Measurements from ENCODE around the gene MYO15B. TPM values are rescaled to one million over a fixed set of nuclear protein-coding genes. Genes with fewer than 3 reads are reported as not detected.

MYO15B gene
- total RNA-seq, 2 donors from 2014 or later, result 102 to 121 TPM

DNA sequence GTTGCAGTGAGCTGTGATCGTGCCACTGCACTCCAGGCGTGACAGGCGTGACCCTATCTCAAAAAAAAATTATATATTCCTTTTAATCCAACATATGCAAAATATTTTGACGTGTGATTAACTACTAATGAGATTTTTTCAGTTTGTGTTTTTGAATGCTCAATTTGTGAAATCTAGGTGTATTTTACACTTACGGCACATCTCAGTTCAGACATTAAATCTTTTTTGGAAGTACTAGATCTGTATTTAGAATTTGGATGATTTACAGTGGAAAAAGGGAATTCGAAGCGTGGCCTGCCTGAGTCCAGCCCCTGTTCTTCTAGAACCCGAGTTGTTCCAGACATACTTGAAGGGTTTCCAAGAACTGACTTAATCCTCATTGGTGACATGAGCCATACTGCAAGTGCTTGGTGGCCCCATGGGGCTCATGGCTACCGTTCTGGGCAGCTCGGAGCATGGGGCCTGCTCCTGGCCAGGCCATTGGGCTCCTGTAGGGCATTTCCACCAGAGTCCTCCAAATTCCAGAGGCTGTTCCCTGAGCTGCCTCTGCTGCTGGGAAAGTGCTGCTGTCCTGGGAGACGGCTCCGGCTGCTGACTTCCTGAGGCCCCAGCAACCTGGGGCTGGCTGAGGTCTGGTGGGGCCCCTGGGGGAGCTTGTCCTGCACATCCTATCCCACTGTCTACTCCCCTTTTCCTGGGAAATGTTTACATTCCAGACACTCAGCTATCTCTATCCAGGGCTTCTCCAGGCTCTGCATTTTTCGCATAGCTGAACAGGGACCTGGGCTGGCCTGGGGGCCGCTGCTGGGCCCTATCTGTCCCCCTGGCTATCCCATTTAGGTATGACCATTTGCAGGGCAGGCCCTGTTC lies 34.9 kb upstream of the MYO15B start:
- Mint-ChIP-seq H3K36me3 (ENCODE audit: insufficient read depth in 2 of 2) (no peaks in the 10 kb centered on the region), H3K27me3 (ENCODE audit: low read depth) (no peaks in the 10 kb centered on the region), H3K27ac (no peak overlapping the region), H3K4me3 (no peak overlapping the region), H3K9me3 (no peaks in the 10 kb centered on the region), H3K4me1 (ENCODE audit: low read depth) (no peaks in the 10 kb centered on the region)
- DNase-seq (no peak), ATAC-seq (replicated peaks in 1 of 2) (no peak)

DNA sequence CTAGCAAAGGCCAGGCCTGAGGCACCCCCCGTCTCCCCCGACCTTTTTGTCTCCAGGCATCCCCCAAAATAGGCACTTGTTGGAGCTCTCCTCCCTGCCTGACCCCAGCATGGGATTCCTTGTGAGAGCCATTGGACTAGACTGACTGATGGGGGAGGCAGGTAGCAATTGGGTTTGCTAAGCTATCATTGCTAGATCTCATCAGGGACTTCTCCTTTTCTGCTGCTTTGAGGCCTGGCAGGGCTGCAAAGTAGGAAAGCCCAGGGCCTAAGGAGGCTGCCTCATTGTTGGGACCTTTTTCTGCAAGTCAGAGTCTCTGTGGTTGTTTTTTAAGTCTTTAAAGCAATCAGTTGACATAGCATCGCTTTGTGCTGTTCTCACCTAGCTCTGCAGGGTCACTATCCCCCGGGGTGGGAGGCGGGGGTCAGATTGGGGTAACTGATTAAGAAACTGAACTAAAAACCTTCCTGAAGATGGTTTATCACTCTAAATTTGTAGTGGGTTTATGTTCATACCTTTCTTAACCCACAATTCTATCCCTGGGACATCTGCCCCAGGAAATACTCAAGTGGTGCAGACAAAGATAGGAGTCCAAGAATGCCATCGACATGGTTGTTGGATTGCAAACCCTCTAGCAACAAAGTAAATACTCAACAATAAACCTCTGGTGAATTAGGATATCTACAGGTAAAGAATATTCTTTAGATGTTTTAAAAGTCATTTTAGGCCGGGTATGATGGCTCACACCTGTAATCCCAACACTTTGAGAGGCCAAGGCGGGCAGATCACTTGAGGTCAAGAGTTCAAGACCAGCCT lies 34.1 kb upstream of the MYO15B start:
- no peak for DNase-seq
- H3K27me3 Mint-ChIP-seq (ENCODE audit: low read depth), result no peaks in the 10 kb centered on the region
- H3K9me3 Mint-ChIP-seq, result no peaks in the 10 kb centered on the region
- ATAC-seq (replicated peaks in 1 of 2), result no peak
- no peaks in the 10 kb centered on the region for H3K36me3 Mint-ChIP-seq (ENCODE audit: insufficient read depth in 2 of 2)
- no peak overlapping the region for H3K4me3 Mint-ChIP-seq
- no peak overlapping the region for H3K27ac Mint-ChIP-seq
- H3K4me1 Mint-ChIP-seq (ENCODE audit: low read depth), result no peaks in the 10 kb centered on the region

DNA sequence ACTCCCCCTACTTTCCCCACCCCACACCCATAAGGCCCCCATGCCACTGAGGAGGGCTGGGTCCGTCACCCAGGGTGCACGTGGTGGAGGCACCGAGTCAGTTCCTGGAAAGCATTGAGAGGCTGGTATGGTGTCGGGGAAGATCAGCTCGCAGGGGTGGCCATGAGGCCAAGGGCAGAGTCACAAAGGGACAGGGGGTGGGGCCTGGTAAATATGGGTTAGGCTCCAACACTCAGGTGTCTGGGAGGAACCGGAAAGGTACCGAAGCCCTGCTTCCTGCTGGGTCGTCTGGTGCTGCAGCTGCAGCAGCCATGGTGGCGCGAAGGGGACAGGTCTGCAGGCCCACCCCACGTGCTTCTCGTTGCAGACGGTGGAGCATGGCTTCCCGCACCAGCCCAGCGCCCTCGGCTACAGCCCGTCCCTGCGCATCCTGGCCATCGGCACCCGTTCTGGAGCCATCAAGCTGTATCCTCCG lies 31.9 kb upstream of the MYO15B start:
- ATAC-seq (replicated peaks in 1 of 2) (no peak), DNase-seq (no peak)
- Mint-ChIP-seq H3K4me3 (no peak overlapping the region), H3K4me1 (ENCODE audit: low read depth) (no peaks in the 10 kb centered on the region), H3K27me3 (ENCODE audit: low read depth) (no peaks in the 10 kb centered on the region), H3K36me3 (ENCODE audit: insufficient read depth in 2 of 2) (no peaks in the 10 kb centered on the region), H3K9me3 (no peaks in the 10 kb centered on the region), H3K27ac (no peak overlapping the region)

DNA sequence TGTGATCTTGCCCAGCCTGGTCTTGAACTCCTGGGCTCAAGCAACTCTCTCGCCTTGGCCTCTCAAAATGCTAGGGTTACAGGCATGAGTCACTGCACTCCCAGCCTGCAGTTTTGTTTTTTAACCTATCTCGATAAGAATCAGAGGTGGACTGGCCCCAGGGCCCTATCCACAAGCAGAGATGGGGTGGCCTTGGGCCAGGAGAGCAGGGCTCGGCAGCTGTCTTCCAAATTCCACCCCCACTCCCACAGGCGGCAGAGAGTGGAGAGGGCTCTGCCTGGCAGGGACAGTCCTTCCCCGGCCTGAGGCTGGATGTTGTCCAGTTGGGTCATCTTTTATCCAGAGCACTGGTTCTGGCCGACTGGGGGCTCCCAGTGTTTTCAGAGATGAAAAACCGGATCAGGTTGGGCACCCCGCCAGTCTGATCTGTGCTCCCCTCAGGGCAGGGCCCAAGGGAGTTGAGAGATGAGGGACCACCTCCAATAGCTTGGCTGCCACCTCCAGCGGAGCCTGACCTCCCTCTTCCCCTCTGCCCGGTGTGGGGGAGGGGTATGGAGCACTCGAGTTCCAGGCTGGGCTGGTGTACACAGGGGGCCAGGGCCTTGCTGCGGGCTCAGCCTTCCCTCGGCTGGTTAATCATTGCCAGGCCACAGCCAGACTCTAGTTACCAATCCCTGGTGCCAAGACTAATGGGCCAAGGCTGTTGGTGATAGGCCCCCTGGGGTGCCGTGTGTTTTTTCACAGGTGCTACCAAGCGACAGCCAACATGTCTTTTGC lies 30.3 kb upstream of the MYO15B start:
- H3K9me3 Mint-ChIP-seq, result no peaks in the 10 kb centered on the region
- no peaks in the 10 kb centered on the region for H3K27me3 Mint-ChIP-seq (ENCODE audit: low read depth)
- no peak overlapping the region for H3K27ac Mint-ChIP-seq
- no peak overlapping the region for H3K4me3 Mint-ChIP-seq
- no peaks in the 10 kb centered on the region for H3K36me3 Mint-ChIP-seq (ENCODE audit: insufficient read depth in 2 of 2)
- DNase-seq (no peak), ATAC-seq (replicated peaks in 1 of 2) (no peak)
- H3K4me1 Mint-ChIP-seq (ENCODE audit: low read depth), result no peaks in the 10 kb centered on the region

DNA sequence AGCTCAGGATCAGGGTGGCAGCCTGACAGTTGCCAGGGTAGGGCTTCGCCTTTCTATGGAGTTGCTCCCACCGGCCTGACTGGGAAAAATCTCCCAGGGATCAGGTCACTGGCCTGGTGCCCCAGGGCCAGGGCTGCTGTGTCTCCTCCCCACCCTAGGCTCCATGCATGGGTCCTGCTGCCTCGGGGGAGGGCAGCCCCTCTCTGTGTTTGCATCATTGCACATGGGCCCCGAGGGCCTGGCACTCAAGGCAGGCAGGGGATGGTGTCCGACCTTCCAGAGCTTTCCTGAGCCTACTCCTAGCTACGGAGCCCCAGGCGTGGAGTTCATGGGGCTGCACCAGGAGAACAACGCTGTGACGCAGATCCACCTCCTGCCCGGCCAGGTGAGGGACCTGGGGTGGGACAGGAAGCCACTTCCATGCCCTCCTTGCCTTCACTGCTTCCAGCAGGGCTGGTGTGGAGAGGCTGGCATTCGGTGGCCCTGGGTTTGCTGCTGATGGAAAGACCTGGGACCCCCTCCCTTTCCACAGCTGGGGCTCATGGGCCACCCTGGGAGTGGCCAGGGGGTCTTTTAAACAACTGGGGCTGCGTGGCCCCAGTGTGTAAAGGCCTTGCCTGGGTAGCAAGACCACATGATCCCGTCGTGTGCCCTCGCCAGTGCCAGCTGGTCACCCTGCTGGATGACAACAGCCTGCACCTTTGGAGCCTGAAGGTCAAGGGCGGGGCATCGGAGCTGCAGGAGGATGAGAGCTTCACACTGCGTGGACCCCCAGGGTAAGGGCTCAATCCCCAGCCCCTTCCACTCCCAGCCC lies 29.5 kb upstream of the MYO15B start:
- no peaks in the 10 kb centered on the region for H3K27me3 Mint-ChIP-seq (ENCODE audit: low read depth)
- H3K9me3 Mint-ChIP-seq, result no peaks in the 10 kb centered on the region
- no peaks in the 10 kb centered on the region for H3K36me3 Mint-ChIP-seq (ENCODE audit: insufficient read depth in 2 of 2)
- H3K27ac Mint-ChIP-seq, result no peak overlapping the region
- no peaks in the 10 kb centered on the region for H3K4me1 Mint-ChIP-seq (ENCODE audit: low read depth)
- ATAC-seq (replicated peaks in 1 of 2) (no peak), DNase-seq (no peak)
- no peak overlapping the region for H3K4me3 Mint-ChIP-seq

DNA sequence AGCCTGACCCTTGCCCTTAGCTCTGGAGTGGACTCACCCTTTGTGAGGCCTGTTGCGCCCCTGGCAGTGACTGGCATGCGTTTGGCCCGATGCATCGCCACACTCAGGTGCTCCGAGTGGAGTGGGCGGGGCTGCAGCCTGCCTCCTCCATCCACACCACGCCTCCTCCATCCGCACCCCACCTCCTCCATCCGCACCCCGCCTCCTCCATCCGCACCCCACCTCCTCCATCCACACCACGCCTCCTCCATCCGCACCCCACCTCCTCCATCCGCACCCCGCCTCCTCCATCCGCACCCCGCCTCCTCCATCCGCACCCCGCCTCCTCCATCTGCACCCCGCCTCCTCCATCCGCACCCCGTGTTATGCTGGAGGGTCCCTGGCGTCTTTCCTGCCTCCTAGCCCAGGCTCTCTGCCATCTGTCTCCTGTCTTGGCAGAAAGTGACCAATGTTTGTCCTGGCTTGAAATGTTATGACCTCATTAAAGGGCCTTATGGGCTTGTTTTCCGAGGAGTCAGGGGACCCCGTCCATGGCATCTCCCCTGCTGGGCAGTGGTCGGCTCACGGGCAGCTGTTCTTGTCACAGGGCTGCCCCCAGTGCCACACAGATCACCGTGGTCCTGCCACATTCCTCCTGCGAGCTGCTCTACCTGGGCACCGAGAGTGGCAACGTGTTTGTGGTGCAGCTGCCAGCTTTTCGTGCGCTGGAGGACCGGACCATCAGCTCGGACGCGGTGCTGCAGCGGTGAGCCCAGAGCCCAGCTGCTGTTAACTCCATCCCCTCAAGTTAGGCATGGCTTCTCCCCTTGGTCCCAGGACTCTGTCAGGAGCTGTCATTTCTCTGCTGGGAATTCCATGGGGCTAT lies 28.7 kb upstream of the MYO15B start:
- no peak for ATAC-seq (replicated peaks in 1 of 2)
- H3K27me3 Mint-ChIP-seq (ENCODE audit: low read depth), result no peaks in the 10 kb centered on the region
- H3K36me3 Mint-ChIP-seq (ENCODE audit: insufficient read depth in 2 of 2), result no peaks in the 10 kb centered on the region
- no peak overlapping the region for H3K27ac Mint-ChIP-seq
- no peak overlapping the region for H3K4me3 Mint-ChIP-seq
- no peak for DNase-seq
- no peaks in the 10 kb centered on the region for H3K9me3 Mint-ChIP-seq
- no peaks in the 10 kb centered on the region for H3K4me1 Mint-ChIP-seq (ENCODE audit: low read depth)

DNA sequence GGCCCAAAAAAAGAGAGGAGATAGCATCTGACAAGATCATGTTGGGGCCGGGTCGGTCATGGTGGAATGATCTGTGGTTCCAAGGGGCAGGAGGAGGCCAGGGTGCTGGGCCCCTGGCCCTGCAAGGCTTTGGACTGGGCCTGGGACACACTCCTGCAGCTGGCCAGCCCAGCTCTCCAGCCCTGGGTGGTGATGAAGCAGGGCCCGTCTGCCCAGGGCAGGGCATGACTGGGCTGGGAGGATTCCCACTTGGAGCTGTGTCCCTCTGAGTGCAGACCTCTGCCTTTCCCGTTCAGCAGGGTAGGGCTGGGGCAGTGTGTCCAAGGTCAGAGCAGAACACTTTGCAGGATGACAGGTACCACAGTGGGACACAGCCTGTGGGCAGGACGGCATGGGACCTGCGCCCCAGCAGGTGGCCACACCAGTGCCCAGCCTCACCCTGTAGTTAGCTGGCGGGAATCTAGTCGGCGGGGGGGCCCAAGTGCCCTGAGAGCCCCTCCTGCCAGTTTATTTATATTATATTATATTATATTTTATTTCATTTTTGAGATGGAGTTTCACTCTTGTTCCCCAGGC lies 27.6 kb upstream of the MYO15B start:
- Mint-ChIP-seq H3K4me1 (ENCODE audit: low read depth) (no peaks in the 10 kb centered on the region), H3K4me3 (no peak overlapping the region), H3K27me3 (ENCODE audit: low read depth) (no peaks in the 10 kb centered on the region), H3K27ac (no peak overlapping the region), H3K9me3 (no peaks in the 10 kb centered on the region), H3K36me3 (ENCODE audit: insufficient read depth in 2 of 2) (no peaks in the 10 kb centered on the region)
- no peak for ATAC-seq (replicated peaks in 1 of 2)
- no peak for DNase-seq

DNA sequence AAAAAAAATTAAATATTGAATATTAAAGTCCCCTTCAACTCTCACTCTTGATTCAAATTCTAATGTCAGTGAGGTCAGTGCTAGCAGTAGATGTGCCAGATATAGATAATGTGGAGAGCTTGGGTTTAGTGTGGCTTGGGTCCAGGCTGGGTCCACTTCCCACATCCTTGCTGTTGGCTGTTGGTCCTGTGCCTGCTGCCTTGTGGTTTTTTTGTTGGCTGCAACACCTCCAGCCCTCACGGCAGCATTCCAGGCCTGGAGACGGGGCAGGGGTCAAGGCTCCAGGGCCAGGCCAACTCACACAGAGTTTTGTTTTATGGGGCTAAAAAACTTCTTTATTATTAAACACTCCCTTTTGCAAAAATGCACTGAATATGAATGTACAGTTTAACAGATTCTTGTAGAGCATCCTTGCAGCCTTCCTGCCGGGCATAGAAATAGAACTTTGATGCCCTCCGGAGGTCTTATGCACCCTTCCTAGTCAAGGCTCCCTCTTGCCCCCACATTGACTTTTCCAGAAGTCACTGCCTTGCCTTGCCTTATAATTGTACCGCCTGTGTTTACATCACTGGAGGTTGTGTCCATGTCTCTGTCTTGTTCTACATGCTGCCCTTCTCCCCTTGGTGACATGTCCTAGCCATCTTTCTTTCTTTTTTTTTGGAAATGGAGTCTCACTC lies 25.5 kb upstream of the MYO15B start:
- no peak for DNase-seq
- Mint-ChIP-seq H3K36me3 (ENCODE audit: insufficient read depth in 2 of 2) (no peaks in the 10 kb centered on the region), H3K27me3 (ENCODE audit: low read depth) (no peaks in the 10 kb centered on the region), H3K27ac (no peak overlapping the region), H3K9me3 (no peaks in the 10 kb centered on the region), H3K4me1 (ENCODE audit: low read depth) (no peaks in the 10 kb centered on the region), H3K4me3 (no peak overlapping the region)
- ATAC-seq (replicated peaks in 1 of 2), result no peak

DNA sequence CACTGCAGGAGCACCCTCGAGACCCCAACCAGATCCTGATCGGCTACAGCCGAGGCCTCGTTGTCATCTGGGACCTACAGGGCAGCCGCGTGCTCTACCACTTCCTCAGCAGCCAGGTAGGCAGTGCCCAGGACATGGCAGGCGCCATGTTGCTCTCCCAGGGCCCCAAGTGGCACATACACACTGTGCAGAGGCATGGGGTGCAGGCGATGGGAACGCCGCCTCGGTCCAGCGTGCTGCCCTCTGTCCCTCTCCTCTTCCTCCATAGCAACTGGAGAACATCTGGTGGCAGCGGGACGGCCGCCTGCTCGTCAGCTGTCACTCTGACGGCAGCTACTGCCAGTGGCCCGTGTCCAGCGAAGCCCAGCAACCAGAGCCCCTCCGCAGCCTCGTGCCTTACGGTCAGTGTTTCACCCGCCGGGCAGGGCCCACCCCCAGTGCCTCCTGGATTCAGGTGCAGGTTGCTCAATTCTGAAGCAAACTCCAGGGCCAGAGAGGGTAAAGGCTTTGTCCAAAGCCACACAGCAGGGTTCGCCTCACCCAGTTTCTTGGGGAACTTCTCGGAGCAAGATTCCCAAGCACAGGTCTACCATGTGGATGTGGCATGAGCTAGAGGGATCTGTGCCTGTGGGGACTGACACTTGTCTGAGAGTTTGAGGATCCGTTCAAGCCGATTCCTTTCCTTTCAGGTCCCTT lies 24.4 kb upstream of the MYO15B start:
- no peaks in the 10 kb centered on the region for H3K9me3 Mint-ChIP-seq
- H3K27ac Mint-ChIP-seq, result no peak overlapping the region
- no peaks in the 10 kb centered on the region for H3K27me3 Mint-ChIP-seq (ENCODE audit: low read depth)
- H3K4me3 Mint-ChIP-seq, result no peak overlapping the region
- DNase-seq (no peak), ATAC-seq (replicated peaks in 1 of 2) (no peak)
- H3K4me1 Mint-ChIP-seq (ENCODE audit: low read depth), result no peaks in the 10 kb centered on the region
- no peaks in the 10 kb centered on the region for H3K36me3 Mint-ChIP-seq (ENCODE audit: insufficient read depth in 2 of 2)

DNA sequence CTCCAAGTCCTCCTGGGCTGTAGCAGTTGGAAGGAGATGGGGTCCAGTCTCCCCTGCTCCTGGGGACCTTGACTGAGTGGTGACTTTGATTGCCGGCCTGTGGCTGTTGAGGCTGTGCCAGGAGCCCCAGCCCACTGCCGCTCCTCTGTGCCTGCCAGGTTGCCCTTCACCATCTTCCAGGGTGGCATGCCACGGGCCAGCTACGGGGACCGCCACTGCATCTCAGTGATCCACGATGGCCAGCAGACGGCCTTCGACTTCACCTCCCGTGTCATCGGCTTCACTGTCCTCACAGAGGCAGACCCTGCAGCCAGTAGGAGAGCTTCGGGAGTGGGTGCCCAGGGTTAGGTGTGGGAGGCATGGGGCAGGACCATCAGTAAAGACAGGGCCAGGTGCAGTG lies 23.4 kb upstream of the MYO15B start:
- no peaks in the 10 kb centered on the region for H3K36me3 Mint-ChIP-seq (ENCODE audit: insufficient read depth in 2 of 2)
- no peaks in the 10 kb centered on the region for H3K9me3 Mint-ChIP-seq
- H3K27ac Mint-ChIP-seq, result no peak overlapping the region
- DNase-seq, result no peak
- H3K27me3 Mint-ChIP-seq (ENCODE audit: low read depth), result no peaks in the 10 kb centered on the region
- H3K4me1 Mint-ChIP-seq (ENCODE audit: low read depth), result no peaks in the 10 kb centered on the region
- no peak overlapping the region for H3K4me3 Mint-ChIP-seq
- no peak for ATAC-seq (replicated peaks in 1 of 2)

DNA sequence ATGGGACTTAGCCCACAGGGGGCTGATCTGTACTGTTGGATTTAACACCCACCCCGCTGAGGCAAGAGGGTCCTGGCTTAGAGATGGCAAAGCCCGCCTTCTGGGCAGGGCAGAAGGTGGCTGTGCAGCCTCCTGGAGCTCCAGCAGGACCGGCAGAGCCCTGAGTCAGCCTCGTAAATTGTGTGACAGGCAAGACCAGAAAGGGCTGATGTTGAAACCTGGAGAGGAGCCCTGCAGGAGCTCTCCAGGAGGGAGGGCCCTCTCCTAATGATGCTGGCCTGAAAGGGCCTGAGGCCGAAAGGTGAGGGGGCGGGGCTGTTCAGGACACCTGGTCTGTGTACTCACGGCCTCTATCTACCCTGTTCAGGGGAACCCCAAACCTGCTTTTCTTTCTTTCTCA lies 22.5 kb upstream of the MYO15B start:
- H3K4me3 Mint-ChIP-seq, result no peak overlapping the region
- H3K36me3 Mint-ChIP-seq (ENCODE audit: insufficient read depth in 2 of 2), result no peaks in the 10 kb centered on the region
- no peaks in the 10 kb centered on the region for H3K9me3 Mint-ChIP-seq

More for the DNA sequence above, 22.5 kb upstream of the MYO15B start:
- Mint-ChIP-seq H3K4me1 (ENCODE audit: low read depth) (no peaks in the 10 kb centered on the region), H3K27me3 (ENCODE audit: low read depth) (no peaks in the 10 kb centered on the region), H3K27ac (no peak overlapping the region)
- ATAC-seq (replicated peaks in 1 of 2) (no peak), DNase-seq (no peak)

All from activated T-cell treated with anti-CD3 and anti-CD28 coated beads, Interleukin-2, amount 50 U/mL, for 72 hours (primary cell).